Choroid plexus epithelial cell (primary cell): Measurements from ENCODE around the gene DACT2.
"Not testable (repeated sequence)": the region's sequence is repeated elsewhere in the genome, so short reads cannot be mapped to it uniquely, and the experiment has no call there.

Source experiments
- DNase-seq: peaks from one replicate; pipeline ENCODE4 v3.0.0-alpha.2; 2010; ENCODE audit warnings: low read depth
- H3K4me3 ChIP-seq: 2 replicates; pipeline ENCODE4 v1.5.1; 2011; ENCODE audit warnings: low read depth, mild to moderate bottlenecking, control low read depth, low read length, moderate library complexity
- CTCF ChIP-seq: conservative IDR thresholded peaks from 2 replicates; pipeline ENCODE4 v1.5.1; 2011; ENCODE audit warnings: low read depth, mild to moderate bottlenecking, control low read depth, inconsistent platforms, low read length, moderate library complexity

DACT2 gene

GRCh38 chr6:168359794-168360193, 40.2 kb upstream of the DACT2 start:
- no peak for DNase-seq
- no peak overlapping the region for H3K4me3 ChIP-seq
- TF ChIP-seq CTCF: no peak

GRCh38 chr6:168358842-168359420, 39.4 kb upstream of the DACT2 start:
- no peak for DNase-seq
- H3K4me3 ChIP-seq: no peak overlapping the region
- no peak for TF ChIP-seq CTCF

GRCh38 chr6:168356872-168357271, 37.3 kb upstream of the DACT2 start:
- DNase-seq: not testable (repeated sequence)

GRCh38 chr6:168355716-168356522, 36.3 kb upstream of the DACT2 start:
- no peak overlapping the region for H3K4me3 ChIP-seq
- DNase-seq: peak; percentile 59
- TF ChIP-seq CTCF: peak; percentile 81

More at GRCh38 chr6:168356872-168357271, 37.3 kb upstream of the DACT2 start:
- H3K4me3 ChIP-seq: not testable (repeated sequence)

GRCh38 chr6:168354338-168354737, 34.8 kb upstream of the DACT2 start:
- no peak for TF ChIP-seq CTCF
- no peak overlapping the region for H3K4me3 ChIP-seq
- no peak for DNase-seq

GRCh38 chr6:168353041-168353440, 33.5 kb upstream of the DACT2 start:
- no peak overlapping the region for H3K4me3 ChIP-seq
- no peak for TF ChIP-seq CTCF
- DNase-seq: no peak

- TF ChIP-seq CTCF: no peak
- no peak overlapping the region for H3K4me3 ChIP-seq
- no peak for DNase-seq
These were observed 32.5 kb upstream of the DACT2 start for GRCh38 chr6:168352096-168352495.
